Activated naive CD8-positive, alpha-beta T cell (primary cell): ENCODE results near the gene PHF14.

Experiments used
- H3K27ac Mint-ChIP-seq: one replicate; pipeline ENCODE4 v1.8.0; 2021; ENCODE audit warnings: mixed read lengths
- H3K27me3 Mint-ChIP-seq: one replicate; pipeline ENCODE4 v1.8.0; 2021; ENCODE audit warnings: mixed read lengths
- H3K36me3 Mint-ChIP-seq: one replicate; pipeline ENCODE4 v1.8.0; 2021; ENCODE audit warnings: mixed read lengths
- H3K4me1 Mint-ChIP-seq: one replicate; pipeline ENCODE4 v1.8.0; 2021; ENCODE audit warnings: low read depth, mixed read lengths
- H3K4me3 Mint-ChIP-seq: one replicate; pipeline ENCODE4 v1.8.0; 2021; ENCODE audit warnings: mild to moderate bottlenecking, mixed read lengths
- H3K9me3 Mint-ChIP-seq: one replicate; pipeline ENCODE4 v1.8.0; 2021; ENCODE audit warnings: low read depth, mixed read lengths

Gene PHF14

DNA sequence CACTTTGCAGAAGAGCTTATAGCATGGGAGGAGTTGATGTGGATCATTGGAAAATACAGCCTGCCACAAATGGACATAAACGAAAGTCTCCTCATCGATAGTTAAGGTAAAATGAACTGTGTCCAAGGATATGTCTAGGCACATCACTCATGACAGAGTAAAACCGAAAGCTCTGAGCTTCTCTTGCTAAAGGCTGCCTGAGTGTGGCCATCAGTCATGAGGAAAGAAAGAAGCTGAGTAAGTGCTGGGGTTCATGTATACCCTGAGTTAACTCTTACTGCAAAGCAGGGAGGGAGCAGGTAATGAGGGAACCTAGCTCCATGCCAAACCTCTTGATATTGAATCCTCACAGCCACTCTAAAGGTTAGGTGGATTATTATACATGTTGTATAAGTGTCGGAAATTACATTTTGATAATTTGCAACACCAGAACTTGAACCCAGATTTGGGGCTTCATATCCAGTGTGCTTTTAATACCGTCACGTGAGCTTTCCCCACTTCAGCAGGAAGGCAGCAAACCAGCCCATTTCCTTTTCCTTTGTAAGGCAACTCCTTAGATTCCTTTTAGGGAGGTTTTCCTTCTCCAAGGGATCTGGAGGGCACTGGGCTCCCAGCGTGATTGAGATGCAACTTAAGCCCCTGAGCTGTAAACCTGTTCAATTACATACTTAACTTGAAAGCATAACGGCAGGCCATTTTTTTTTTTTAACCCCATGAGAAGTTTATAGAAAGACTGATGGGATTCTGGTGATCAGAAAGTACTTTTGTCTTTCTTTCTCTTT is 215.0 kb downstream of the PHF14 start:
- Mint-ChIP-seq H3K9me3 (peaks cover 10% of the 10 kb centered on the region), H3K4me1 (no peaks in the 10 kb centered on the region), H3K27ac (no peak overlapping the region)

DNA sequence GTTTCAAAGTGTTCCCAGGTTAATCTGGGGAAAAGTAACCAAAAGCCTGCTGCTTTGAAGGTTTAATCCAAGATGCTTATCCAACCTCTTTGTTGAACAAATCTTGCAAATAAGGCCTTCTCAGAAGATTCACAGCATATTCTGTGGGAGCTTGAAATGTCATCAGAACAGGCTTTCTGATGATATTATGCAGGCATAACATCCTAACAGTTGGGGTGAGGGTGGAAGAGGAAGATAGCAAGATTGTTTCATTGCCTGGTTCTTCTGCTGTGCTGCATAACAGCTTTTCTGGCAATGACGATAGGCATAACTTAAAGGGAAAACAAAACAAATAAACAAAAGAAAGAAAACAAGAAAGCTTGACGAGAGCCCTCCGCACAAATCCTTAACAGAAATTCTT is 217.4 kb downstream of the PHF14 start:
- no peak overlapping the region for H3K4me3 Mint-ChIP-seq
- H3K9me3 Mint-ChIP-seq: no peaks in the 10 kb centered on the region
- H3K27ac Mint-ChIP-seq: no peak overlapping the region
- H3K36me3 Mint-ChIP-seq: peaks cover 2% of the 10 kb centered on the region
- no peaks in the 10 kb centered on the region for H3K27me3 Mint-ChIP-seq
- no peaks in the 10 kb centered on the region for H3K4me1 Mint-ChIP-seq

More for the DNA sequence above, 215.0 kb downstream of the PHF14 start:
- Mint-ChIP-seq H3K27me3 (no peaks in the 10 kb centered on the region), H3K36me3 (peaks cover 2% of the 10 kb centered on the region), H3K4me3 (no peak overlapping the region)

DNA sequence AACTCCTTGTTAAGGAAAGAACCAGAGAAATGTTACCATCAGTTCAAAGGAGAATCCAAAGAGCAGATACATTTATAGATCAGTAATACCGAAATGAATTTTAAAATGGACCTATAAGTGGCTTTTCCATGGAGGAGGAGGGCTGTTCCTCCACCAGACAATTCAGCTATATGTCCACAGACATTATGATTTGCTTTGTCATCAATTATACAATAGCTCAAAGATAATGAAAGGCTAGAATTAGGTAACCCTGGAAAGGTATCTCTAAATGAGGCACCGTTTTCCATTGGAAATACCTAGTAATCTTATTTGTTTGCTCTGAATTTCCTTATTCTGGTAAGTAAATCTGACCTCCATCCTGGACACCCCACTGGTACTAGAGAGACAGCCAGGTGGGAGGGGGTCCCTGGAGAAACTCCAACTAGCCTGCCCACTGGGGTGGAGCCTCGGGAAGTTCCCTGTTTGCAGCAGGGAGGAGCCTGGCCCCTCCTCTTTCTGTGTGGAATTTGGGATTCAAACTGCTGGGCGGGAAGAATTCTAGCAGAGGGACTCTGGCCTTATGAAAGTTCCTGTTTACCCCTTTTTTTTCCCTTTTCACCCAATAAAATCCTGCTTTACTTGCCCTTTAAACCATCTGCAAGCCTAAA is 218.0 kb downstream of the PHF14 start:
- Mint-ChIP-seq H3K27ac (no peak overlapping the region), H3K9me3 (no peaks in the 10 kb centered on the region), H3K4me3 (no peak overlapping the region), H3K27me3 (no peaks in the 10 kb centered on the region), H3K4me1 (no peaks in the 10 kb centered on the region), H3K36me3 (peaks cover 2% of the 10 kb centered on the region)

DNA sequence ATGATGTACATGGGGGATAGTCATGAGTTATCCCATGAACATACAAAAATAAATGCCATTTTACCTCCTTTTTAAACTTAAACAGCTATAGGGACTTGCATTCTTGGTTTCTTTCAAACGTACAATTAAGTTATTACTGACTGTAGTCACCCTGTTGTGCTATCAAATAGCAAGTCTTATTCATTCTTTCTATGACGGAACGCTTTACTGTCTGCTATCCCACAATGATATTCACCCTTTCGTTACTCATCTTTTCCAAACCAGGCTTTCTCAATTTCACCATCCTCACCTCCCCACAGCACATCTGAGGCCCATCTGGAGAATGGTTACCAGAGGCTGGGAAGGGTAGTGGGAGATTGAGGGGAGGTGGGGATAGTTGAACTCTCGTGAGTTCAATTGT is 218.8 kb downstream of the PHF14 start:
- H3K27me3 Mint-ChIP-seq: no peaks in the 10 kb centered on the region
- no peaks in the 10 kb centered on the region for H3K9me3 Mint-ChIP-seq
- no peaks in the 10 kb centered on the region for H3K4me1 Mint-ChIP-seq
- no peak overlapping the region for H3K27ac Mint-ChIP-seq
- no peak overlapping the region for H3K4me3 Mint-ChIP-seq
- peaks cover 2% of the 10 kb centered on the region for H3K36me3 Mint-ChIP-seq

DNA sequence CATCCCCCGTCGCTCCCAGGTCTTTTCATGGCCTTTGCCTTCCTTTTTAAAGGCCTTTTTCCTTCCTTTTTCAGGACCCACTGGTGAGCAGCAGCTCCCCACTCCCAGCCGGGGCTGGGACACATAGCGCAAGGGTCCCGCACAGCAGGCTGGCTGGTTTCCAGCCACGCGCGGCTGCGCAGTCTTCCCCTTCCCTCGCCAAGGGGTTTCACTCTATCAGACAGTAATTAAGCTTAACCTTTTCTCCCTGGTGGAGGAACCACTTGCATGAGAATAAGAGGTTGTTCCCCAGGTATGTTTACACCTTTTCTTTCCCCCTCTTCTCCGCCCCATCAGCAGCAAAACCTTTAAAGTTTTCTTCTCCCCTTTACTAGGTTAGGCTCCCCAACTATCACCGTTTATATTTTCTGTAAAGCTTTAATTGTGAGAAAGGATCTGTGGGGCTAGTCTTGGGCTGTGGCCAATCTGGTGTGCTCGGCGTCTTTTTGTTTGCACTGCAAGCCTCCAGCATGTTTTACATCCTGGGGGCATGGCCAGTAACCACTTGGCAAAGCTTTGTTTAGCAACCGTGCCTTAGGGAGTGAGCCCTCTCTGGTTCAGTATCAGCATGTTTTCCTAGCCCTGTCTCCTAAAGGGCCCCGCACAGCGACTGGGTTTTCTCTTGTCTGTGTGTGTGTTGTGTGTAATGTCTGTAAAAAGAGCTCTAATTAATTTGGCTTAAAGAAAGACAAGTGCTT is 219.6 kb downstream of the PHF14 start:
- Mint-ChIP-seq H3K4me1 (no peaks in the 10 kb centered on the region), H3K36me3 (no peaks in the 10 kb centered on the region), H3K9me3 (no peaks in the 10 kb centered on the region), H3K4me3 (no peak overlapping the region), H3K27me3 (no peaks in the 10 kb centered on the region), H3K27ac (no peak overlapping the region)

DNA sequence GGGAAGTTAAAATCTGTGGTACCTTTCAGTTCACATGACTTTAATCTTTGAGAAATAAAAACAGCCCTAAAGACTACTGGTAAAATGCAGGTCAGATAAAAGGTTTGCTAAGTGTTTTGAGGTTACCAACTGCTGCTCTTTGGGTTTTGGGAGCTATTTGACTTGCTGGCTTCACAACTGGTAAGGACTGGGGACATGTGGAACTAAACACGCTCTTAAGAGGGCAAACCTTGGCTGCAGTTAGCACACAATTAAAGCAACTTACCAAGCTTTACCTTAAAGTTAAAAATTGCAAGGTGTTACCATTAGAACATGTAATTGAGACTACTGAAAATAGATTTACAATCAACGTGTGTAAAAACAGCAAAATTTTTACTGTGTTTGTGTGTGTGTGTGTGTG is 220.2 kb downstream of the PHF14 start:
- H3K4me3 Mint-ChIP-seq: no peak overlapping the region
- H3K27me3 Mint-ChIP-seq: no peaks in the 10 kb centered on the region
- H3K9me3 Mint-ChIP-seq: no peaks in the 10 kb centered on the region
- H3K36me3 Mint-ChIP-seq: no peaks in the 10 kb centered on the region
- H3K4me1 Mint-ChIP-seq: no peaks in the 10 kb centered on the region
- no peak overlapping the region for H3K27ac Mint-ChIP-seq

DNA sequence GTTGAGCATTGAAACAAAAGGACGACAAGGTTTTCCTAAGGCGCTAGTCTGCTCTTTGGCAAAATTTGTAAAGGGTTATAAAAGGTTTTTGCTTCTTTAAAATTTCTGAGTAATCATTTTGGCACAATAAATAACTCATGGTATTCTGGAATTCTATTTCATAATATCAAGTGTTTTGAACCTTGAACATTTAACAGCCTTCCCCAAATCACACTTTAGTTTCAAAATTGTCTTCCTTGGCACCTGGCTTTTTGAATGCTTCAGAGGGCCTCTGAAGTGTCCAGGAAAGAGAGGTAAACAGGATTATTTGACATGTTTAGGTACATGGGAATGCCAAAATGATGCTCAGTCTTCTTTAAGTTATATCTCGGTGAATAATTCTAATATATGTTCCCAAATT is 220.8 kb downstream of the PHF14 start:
- no peaks in the 10 kb centered on the region for H3K36me3 Mint-ChIP-seq

DNA sequence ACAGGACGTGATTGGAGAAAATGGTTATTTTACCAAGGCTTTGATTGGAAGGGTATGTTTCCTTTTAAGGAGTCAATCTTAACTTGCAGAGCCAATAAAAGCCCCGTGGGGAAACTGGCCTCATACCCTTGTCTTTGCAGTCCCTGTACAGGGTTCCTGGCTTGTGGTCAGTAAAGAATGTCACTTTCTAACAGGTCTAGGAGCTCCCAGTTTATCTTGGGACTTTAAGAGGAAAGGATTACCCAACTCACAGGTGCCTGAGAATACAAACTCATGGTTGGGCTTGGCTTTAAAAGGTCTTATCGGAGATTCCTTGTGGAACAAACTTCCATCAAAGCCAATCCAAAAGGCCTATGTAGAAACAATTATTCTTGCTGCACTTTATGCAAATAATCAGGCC is 221.8 kb downstream of the PHF14 start:
- Mint-ChIP-seq H3K27ac (no peak overlapping the region), H3K9me3 (no peaks in the 10 kb centered on the region), H3K27me3 (no peaks in the 10 kb centered on the region), H3K4me1 (no peaks in the 10 kb centered on the region), H3K4me3 (no peak overlapping the region), H3K36me3 (no peaks in the 10 kb centered on the region)

More for the DNA sequence above, 220.8 kb downstream of the PHF14 start:
- no peak overlapping the region for H3K27ac Mint-ChIP-seq
- H3K9me3 Mint-ChIP-seq: no peaks in the 10 kb centered on the region
- H3K27me3 Mint-ChIP-seq: no peaks in the 10 kb centered on the region
- no peak overlapping the region for H3K4me3 Mint-ChIP-seq
- no peaks in the 10 kb centered on the region for H3K4me1 Mint-ChIP-seq

DNA sequence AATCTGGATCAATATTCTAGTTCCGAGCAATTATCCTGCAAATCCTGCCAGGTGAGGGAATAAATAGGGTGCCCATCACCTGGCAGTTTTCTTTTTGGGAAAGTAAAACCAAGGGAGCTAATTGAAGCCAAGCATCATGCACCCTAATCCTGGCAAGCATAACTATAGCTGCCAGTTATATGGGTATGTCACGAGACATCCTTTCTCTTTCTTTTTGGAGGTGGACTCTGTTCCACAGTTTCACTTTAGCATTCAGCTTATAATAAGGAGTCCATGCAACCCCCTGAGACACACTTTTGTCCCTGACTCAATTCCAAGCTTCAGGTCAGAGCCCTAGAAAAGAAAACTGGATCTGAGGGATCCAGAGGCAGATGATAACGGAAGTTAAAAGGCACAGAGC is 222.5 kb downstream of the PHF14 start:
- H3K27me3 Mint-ChIP-seq: no peaks in the 10 kb centered on the region
- H3K27ac Mint-ChIP-seq: no peak overlapping the region
- no peaks in the 10 kb centered on the region for H3K36me3 Mint-ChIP-seq
- no peak overlapping the region for H3K4me3 Mint-ChIP-seq
- no peaks in the 10 kb centered on the region for H3K9me3 Mint-ChIP-seq
- no peaks in the 10 kb centered on the region for H3K4me1 Mint-ChIP-seq

DNA sequence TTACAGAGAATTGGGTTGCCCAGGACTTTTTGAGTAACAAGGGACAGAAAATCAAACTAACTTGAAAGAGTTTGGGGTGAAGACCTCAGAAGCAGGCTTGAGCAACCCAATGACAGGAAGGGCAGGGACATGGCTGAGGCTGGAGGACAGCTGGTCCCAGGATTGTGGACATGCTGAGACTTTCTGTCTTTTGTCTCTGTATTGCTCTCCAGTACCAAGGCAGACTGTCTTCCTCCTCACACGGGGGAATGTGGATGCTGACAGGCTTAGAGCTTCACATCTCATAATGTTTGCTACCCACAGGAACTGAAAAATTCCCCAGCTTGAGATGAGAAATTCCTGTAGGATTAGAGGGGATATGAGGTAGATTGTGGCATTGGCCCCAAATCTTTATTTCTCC is 229.6 kb downstream of the PHF14 start:
- H3K36me3 Mint-ChIP-seq: no peaks in the 10 kb centered on the region
- H3K27ac Mint-ChIP-seq: no peak overlapping the region
- H3K9me3 Mint-ChIP-seq: no peaks in the 10 kb centered on the region
- H3K4me1 Mint-ChIP-seq: no peaks in the 10 kb centered on the region
- H3K4me3 Mint-ChIP-seq: no peak overlapping the region
- no peaks in the 10 kb centered on the region for H3K27me3 Mint-ChIP-seq

DNA sequence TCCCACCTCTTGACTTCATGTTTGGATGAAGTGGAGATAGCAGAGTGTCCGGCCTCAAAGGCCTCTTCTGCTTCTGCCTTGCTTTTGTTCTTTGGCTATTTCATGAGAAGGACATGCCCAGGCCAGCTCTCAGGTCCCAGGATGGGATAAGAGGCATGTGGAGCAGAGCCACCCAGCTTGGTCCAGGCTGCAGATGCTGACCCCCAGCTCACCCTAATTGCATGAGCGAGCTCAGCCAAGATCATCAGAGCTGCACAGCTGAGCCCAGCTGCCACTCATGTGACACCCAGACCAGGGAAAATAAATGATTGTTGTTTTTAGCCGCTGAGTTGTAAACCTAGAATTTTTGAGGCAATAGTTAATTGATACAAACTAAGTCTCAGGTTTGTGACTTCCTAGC is 230.0 kb downstream of the PHF14 start:
- no peaks in the 10 kb centered on the region for H3K4me1 Mint-ChIP-seq
- H3K9me3 Mint-ChIP-seq: no peaks in the 10 kb centered on the region
- H3K36me3 Mint-ChIP-seq: no peaks in the 10 kb centered on the region
- H3K4me3 Mint-ChIP-seq: no peak overlapping the region
- no peak overlapping the region for H3K27ac Mint-ChIP-seq
- no peaks in the 10 kb centered on the region for H3K27me3 Mint-ChIP-seq

DNA sequence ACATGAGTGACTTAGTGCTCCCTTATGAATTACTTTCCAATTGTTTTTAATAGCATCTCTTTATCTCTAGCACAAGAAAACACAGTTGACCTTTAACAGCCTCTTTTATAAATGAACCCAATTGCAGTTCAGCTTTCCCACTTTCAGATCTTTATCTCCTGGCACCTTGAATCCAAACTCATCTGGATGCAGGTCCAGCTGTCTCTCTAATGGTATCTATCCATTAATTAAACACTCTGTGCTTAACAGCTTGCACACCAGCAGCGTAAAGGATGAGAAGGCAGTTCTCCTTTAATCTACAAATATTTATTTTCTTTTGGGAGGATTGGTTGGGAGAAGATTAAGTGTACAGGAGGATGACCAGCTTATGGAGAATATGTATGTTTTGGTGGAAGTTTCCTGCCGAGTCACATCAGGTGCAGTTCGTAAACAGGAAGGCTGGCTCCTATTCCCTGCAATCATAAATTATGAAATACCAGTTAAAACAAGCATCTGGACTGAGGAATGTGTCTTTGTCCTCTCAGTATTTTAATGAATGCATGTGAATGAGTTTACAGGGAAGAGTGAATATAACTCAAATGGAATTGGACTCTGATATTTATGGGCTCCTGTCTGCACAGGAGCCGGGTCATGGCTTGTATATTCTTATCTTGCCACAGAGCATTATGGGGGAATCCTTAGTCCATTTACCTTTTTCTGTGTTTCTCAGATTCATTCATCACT is 232.7 kb downstream of the PHF14 start:
- Mint-ChIP-seq H3K9me3 (no peaks in the 10 kb centered on the region), H3K27ac (no peak overlapping the region), H3K36me3 (no peaks in the 10 kb centered on the region), H3K4me1 (no peaks in the 10 kb centered on the region), H3K27me3 (no peaks in the 10 kb centered on the region), H3K4me3 (no peak overlapping the region)

DNA sequence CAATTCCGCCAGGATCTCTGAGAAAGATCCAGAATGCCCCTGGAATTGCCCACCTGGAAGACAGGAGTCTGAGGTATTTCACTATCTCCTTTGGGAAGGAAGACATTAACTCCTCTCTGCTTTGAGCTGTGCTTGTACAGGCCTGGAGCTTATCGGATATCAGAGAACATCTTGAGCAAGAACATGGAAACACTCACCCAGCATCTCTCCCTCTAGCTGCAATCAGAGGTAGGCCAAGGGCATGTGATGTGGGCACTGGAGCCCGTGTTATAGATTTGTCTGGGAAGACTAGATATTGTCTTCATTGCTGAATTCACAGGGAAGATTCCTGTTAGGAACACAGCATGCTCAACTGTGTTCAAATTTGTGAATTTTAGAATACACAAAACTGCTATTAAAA is 233.9 kb downstream of the PHF14 start:
- Mint-ChIP-seq H3K27me3 (no peaks in the 10 kb centered on the region), H3K9me3 (no peaks in the 10 kb centered on the region), H3K4me1 (no peaks in the 10 kb centered on the region), H3K36me3 (no peaks in the 10 kb centered on the region), H3K27ac (no peak overlapping the region), H3K4me3 (no peak overlapping the region)

DNA sequence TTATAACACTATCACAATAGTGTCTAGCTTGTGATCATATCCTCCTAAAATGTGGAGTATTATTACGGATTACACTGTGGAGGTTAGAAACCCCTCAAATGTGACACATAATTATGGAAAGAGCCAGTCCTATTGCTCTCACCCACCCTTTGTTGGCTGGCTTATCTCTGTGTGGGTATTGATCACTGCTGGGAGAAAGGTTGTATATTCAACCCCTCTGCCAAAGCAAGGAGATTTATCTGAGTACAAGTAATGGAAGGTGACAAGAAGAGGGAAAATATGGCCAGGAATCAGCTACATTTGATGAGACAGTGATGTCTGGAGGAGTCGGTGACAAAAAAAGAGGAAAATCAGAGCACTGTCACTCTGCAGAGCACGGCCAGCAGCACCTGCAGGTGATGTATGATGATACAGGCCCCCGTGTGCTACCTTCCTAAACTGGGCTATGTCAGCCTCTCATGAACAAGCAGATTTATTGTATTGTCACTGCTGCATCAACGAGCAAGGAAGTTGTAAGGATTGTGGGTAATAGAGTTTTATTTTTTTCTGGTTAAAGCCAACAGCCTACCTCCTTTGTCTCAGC is 235.3 kb downstream of the PHF14 start:
- no peaks in the 10 kb centered on the region for H3K9me3 Mint-ChIP-seq
- H3K27me3 Mint-ChIP-seq: no peaks in the 10 kb centered on the region
- no peak overlapping the region for H3K27ac Mint-ChIP-seq
- no peaks in the 10 kb centered on the region for H3K4me1 Mint-ChIP-seq
- H3K4me3 Mint-ChIP-seq: no peak overlapping the region
- H3K36me3 Mint-ChIP-seq: no peaks in the 10 kb centered on the region

DNA sequence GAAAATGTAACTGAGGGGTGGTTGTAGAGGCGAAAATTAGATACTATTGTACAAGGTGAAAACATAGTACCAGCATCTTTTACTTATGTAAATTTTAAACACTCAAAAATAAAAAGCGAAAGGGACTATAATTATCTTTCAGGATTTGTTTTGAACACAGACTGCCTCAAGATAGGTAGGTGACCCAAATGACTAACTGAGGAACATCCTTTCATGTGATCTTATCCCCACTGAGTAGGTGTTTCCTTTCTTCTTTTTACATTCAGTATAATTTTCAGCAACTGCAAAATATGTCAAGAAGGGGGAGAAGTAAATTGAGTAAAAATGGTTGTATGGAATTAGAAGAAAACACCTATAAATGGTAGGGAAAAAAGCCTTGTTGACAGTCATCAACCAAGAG is 236.7 kb downstream of the PHF14 start:
- H3K9me3 Mint-ChIP-seq: no peaks in the 10 kb centered on the region
- H3K36me3 Mint-ChIP-seq: no peaks in the 10 kb centered on the region
- no peak overlapping the region for H3K4me3 Mint-ChIP-seq
- peaks cover 1% of the 10 kb centered on the region for H3K27me3 Mint-ChIP-seq
- H3K4me1 Mint-ChIP-seq: no peaks in the 10 kb centered on the region
- no peak overlapping the region for H3K27ac Mint-ChIP-seq
